Body of pancreas (tissue), 4 donors: ENCODE data around the gene IL6R. TPM values are rescaled to one million over a fixed set of nuclear protein-coding genes. Genes with fewer than 3 reads are reported as not detected.

Source experiments
- ATAC-seq: fragments of 150-250 bp; one replicate; pipeline ENCODE4 v1.9.1; 2016
- DNase-seq, 4 donors: peaks; one replicate each; pipeline ENCODE4 v3.0.0-alpha.2; 2019
- H3K27ac ChIP-seq, 4 donors: fragments of 200-600 bp; sonication (generic); 1 replicate in 3 of 4; 2 replicates in 1 of 4; pipeline versions ENCODE4 v1.5.1 to v1.6.1; 2016 to 2019; ENCODE audit warnings: mild to moderate bottlenecking in 1 of 4, mixed read lengths in 1 of 4, moderate library complexity in 1 of 4
- H3K27me3 ChIP-seq, 2 donors: fragments of 200-600 bp; sonication (generic); one replicate each; pipeline ENCODE4 v1.6.0; 2016; ENCODE audit warnings: mild to moderate bottlenecking in 1 of 2
- H3K36me3 ChIP-seq, 2 donors: fragments of 200-600 bp; sonication (generic); replicated peaks in 1 of 2; 2 replicates each; pipeline ENCODE4 v1.5.1; 2016; ENCODE audit warnings: low read depth in 2 of 2; ENCODE audit not compliant: insufficient read depth in 1 of 2
- H3K4me1 ChIP-seq: fragments of 200-600 bp; sonication (generic); one replicate; pipeline ENCODE4 v1.6.0; 2016
- H3K4me3 ChIP-seq, 2 donors: fragments of 200-600 bp; sonication (generic); 1 replicate in 1 of 2; 2 replicates in 1 of 2; pipeline ENCODE4 v1.5.1; 2016 to 2019
- H3K9me3 ChIP-seq, 3 donors: fragments of 200-600 bp; sonication (generic); 1 replicate in 2 of 3; 2 replicates in 1 of 3; pipeline ENCODE4 v1.5.1; 2016
- POLR2A ChIP-seq, 3 donors: fragments of 450-650 bp; IDR thresholded peaks; one replicate each; pipeline ENCODE4 v1.6.1; 2016; ENCODE audit warnings: antibody characterized with exemption in 3 of 3, mild to moderate bottlenecking in 2 of 3
- WGBS, 2 donors: methylation state at CpG; one replicate each; pipeline ENCODE4 v1.1.5; 2017; 5-methylcytosine and 5-hydroxymethylcytosine counted together
- intact Hi-C: fragments of 100-400 bp; cut with DNase I; formaldehyde crosslinking; loops from one replicate; pipeline ENCODE4 v1.15.1; 2023
- total RNA-seq, 2 donors: library from RNA; depleted of rRNA; stranded (reverse); fragments of >200 nt; gene quantifications; one replicate each; pipeline ENCODE4 v1.1.0, GENCODE V29; 2016
- TF ChIP-seq, protein P1 (sequence below), 7 experiments: fragments of 450-650 bp in 4 of 7; fragments of 200-600 bp in 3 of 7; sonication (generic) in 3 of 7; IDR thresholded peaks; one replicate each; pipeline ENCODE4 v1.5.1; 2016 to 2019; ENCODE audit warnings: antibody characterized with exemption in 7 of 7

IL6R gene
- total RNA-seq, 2 donors from 2014 or later: 5.9 to 13.5 TPM

DNA sequence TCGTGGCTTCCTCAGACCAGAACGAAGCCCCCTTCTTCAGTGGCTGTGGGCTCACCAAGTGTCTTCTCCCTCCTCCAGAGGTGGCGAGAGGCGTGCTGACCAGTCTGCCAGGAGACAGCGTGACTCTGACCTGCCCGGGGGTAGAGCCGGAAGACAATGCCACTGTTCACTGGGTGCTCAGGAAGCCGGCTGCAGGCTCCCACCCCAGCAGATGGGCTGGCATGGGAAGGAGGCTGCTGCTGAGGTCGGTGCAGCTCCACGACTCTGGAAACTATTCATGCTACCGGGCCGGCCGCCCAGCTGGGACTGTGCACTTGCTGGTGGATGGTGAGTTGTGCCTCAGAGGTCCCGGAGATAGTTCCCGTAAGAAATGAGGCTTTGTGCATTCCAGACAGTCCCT is 24.0 kb downstream of the IL6R start:
- Histone ChIP-seq H3K27me3 (no peaks in the 10 kb centered on the region), H3K4me1 (peaks cover 56% of the 10 kb centered on the region), H3K27ac (peak overlapping the region in 3 of 4 donors; percentile 1 to 70 (median 11)), H3K4me3 (no peak overlapping the region), H3K9me3 (no peaks in the 10 kb centered on the region), H3K36me3 (no peaks in the 10 kb centered on the region)
- DNase-seq: no peak
- TF ChIP-seq, protein P1, sequence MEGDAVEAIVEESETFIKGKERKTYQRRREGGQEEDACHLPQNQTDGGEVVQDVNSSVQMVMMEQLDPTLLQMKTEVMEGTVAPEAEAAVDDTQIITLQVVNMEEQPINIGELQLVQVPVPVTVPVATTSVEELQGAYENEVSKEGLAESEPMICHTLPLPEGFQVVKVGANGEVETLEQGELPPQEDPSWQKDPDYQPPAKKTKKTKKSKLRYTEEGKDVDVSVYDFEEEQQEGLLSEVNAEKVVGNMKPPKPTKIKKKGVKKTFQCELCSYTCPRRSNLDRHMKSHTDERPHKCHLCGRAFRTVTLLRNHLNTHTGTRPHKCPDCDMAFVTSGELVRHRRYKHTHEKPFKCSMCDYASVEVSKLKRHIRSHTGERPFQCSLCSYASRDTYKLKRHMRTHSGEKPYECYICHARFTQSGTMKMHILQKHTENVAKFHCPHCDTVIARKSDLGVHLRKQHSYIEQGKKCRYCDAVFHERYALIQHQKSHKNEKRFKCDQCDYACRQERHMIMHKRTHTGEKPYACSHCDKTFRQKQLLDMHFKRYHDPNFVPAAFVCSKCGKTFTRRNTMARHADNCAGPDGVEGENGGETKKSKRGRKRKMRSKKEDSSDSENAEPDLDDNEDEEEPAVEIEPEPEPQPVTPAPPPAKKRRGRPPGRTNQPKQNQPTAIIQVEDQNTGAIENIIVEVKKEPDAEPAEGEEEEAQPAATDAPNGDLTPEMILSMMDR (IDR thresholded peaks at IDR 0.05): no peak
- no peak for TF ChIP-seq POLR2A (IDR thresholded peaks at IDR 0.05)
- intact Hi-C loops: no loop called here
- ATAC-seq: no peak
- 87 to 96% methylated on average over 7 to 15 of the region's 15 CpGs for WGBS, 2 donors

DNA sequence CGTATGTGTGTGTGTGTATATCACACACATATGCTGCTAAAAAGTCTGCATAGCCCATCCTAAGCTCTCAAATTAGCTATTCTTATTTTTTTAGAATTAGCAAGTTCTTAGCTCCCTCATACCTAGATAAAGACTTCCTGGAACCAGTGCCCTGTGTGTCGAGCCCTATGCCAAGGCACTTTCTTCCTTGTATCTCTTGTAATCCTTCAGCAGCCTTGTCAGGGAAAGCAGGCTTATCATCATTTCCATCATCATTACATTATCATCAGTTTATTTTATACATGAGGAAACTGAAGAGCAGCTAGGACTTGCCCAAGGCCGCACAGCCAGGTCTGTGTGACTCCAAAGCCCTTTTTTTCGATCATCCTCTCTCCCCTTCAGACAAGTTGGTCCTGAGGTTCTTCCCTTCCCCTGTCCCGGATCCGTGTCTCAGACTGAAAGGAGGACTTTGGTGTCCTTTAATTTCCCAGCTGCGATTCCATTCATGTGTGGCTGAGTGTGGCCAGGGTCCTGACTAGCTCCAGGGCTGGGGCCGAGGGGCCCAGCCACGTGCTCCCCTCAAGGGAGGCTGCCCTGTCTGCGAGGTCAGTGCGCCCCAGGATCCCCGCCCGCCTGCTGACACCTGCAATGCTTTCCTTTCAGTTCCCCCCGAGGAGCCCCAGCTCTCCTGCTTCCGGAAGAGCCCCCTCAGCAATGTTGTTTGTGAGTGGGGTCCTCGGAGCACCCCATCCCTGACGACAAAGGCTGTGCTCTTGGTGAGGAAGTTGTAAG is 24.9 kb downstream of the IL6R start:
- H3K4me1 ChIP-seq: peaks cover 50% of the 10 kb centered on the region
- DNase-seq (no peak), ATAC-seq (no peak)
- 76 to 77% methylated on average over 17 of the region's 17 CpGs for WGBS, 2 donors
- intact Hi-C loops: no loop called here
- no peaks in the 10 kb centered on the region for H3K36me3 ChIP-seq
- H3K27me3 ChIP-seq: no peaks in the 10 kb centered on the region
- no peak overlapping the region for H3K27ac ChIP-seq
- H3K4me3 ChIP-seq: no peak overlapping the region
- TF ChIP-seq POLR2A (IDR thresholded peaks at IDR 0.05): no peak
- H3K9me3 ChIP-seq: no peaks in the 10 kb centered on the region

DNA sequence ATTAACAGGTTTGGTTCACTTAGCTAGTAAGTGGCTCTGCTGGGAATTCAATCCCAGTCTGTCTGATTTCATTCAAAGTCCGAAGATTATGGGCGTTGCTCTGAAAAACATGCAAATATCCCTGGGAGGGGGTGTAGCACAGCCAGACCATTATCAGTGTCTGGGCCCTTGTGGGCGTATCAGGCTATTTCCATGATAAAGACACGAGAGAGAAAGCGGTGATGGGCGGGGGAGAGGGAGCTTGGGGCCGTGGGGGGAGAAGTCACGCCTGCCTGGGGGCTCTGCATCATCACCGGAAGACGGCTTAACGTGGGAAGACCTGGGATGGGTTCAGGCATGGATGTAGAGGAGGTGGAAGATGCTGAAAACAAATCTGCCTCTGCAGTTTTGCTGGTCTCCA is 25.8 kb downstream of the IL6R start:
- Histone ChIP-seq H3K4me3 (no peak overlapping the region), H3K36me3 (no peaks in the 10 kb centered on the region), H3K4me1 (peaks cover 47% of the 10 kb centered on the region), H3K9me3 (no peaks in the 10 kb centered on the region), H3K27ac (no peak overlapping the region), H3K27me3 (no peaks in the 10 kb centered on the region)
- DNase-seq: no peak
- no peak for ATAC-seq
- intact Hi-C loops: no loop called here
- TF ChIP-seq, protein P1 (IDR thresholded peaks at IDR 0.05): no peak
- TF ChIP-seq POLR2A (IDR thresholded peaks at IDR 0.05): no peak
- WGBS, 2 donors: 39 to 52% methylated on average over 11 of the region's 11 CpGs

DNA sequence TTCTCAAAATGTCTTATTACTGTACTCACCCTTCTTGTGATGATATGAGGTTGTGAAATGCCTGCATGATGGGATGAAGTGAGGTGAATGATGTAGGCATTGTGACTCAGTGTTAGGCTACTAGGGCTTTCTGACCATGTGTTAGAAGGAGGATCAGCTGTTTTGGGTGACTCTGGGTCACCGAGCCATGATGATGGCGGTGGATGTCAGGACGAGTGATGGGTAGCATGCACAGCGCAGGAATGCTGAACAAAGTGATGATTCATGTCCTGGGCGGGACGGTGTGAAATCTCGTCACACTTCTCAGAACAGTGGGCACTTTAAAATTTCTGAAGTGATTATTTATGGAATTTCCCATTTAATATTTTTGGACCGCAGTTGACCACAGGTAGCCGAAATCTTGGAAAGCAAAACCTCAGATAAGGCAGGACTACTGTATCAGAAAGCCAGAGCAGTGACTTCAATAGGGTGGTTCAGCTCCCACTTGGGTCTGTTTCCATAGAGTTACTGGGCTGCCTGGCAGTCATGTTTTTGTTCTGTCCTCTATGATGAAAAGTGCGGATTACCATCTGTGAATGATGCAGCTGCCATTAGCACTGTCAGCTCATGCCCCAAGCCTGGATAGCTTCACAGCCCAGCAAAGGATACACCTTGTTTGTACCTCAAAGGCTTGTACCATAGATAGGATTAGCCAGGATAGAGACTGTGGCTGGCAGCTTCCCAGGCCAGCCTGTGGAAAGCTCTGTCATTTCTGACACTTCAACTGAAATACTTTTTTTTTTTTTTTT is 26.6 kb downstream of the IL6R start:
- Histone ChIP-seq H3K4me3 (no peak overlapping the region), H3K27ac (no peak overlapping the region), H3K27me3 (no peaks in the 10 kb centered on the region), H3K36me3 (no peaks in the 10 kb centered on the region), H3K4me1 (peaks cover 45% of the 10 kb centered on the region), H3K9me3 (no peaks in the 10 kb centered on the region)
- intact Hi-C loops: no loop called here
- ATAC-seq: no peak
- TF ChIP-seq, protein P1 (IDR thresholded peaks at IDR 0.05): no peak
- TF ChIP-seq POLR2A (IDR thresholded peaks at IDR 0.05): no peak
- WGBS, 2 donors: 76 to 82% methylated on average over 10 of the region's 10 CpGs
- DNase-seq: peak in 1 of 4 donors; percentile 43

DNA sequence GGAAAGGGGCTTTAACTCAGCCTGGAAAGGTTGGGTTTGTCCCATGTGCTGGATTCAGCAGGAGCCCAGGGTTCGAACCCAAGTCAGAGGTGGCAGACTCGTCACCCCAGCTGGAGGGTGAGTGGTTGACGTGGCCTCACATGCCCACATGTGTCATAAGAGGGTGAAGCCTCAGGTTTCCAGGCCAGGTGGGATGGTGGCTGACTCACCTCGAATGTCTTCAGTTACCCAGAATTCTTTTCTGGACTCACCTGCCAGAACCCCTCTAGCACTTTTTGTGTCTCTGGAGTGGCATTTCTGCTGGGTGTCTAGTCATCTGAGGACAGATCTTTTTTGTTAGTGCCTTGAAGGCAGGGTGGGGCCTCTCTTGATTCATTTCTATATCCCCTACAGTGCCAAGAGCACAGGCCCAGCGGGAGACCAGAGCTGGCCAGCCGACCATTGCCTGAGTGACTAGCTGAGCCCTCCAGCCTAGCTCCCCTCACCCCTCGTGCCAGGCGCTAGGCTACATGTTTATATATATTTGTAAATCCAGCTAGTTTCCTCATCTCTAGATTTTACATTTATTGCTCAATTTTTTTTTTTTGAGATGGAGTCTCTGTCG is 28.1 kb downstream of the IL6R start:
- TF ChIP-seq, protein P1 (IDR thresholded peaks at IDR 0.05): no peak
- no peak for TF ChIP-seq POLR2A (IDR thresholded peaks at IDR 0.05)
- WGBS, 2 donors: 83 to 91% methylated on average over 9 of the region's 9 CpGs
- no peak for DNase-seq
- no peak for ATAC-seq
- peaks cover 30% of the 10 kb centered on the region for H3K4me1 ChIP-seq
- no peaks in the 10 kb centered on the region for H3K36me3 ChIP-seq
- H3K4me3 ChIP-seq: no peak overlapping the region
- no peaks in the 10 kb centered on the region for H3K9me3 ChIP-seq
- no peak overlapping the region for H3K27ac ChIP-seq
- no peaks in the 10 kb centered on the region for H3K27me3 ChIP-seq
- intact Hi-C loops: no loop called here
